Prostate gland (tissue), 2 donors: ENCODE measurements around the gene CCT6B.

ENCODE experiments used
- POLR2A ChIP-seq: fragments of 450-650 bp; IDR thresholded peaks from one replicate; pipeline ENCODE4 v1.6.1; 2016; ENCODE audit warnings: antibody characterized with exemption, mild to moderate bottlenecking
- TF ChIP-seq, protein P1 (sequence below), 4 experiments: fragments of 200-600 bp in 2 of 4; fragments of 450-650 bp in 2 of 4; sonication (generic) in 2 of 4; IDR thresholded peaks; 1 replicate in 3 of 4; 2 replicates in 1 of 4; pipeline ENCODE4 v1.5.1; 2016 to 2019; ENCODE audit warnings: antibody characterized with exemption in 4 of 4, mild to moderate bottlenecking in 2 of 4, moderate library complexity in 2 of 4

DNA sequence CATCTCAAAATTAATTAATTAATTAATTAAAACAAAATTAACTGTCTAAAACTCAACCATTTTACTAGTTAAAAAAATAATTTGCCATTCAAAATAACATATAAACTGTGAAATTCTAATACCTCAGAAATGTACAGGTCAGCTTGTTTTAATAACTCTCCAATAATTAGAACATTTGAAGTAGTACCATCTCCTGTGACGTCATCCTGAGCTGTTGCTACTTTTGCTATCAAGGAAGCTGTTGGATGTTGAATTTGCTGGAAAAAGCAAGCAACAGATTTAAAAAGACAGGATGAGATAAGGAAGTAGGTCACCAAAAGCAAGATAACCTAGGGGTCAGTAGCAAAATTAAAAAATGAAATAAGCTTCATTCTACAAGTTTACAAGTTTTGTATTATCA, 2.8 kb downstream of the CCT6B start:
- TF ChIP-seq, protein P1, sequence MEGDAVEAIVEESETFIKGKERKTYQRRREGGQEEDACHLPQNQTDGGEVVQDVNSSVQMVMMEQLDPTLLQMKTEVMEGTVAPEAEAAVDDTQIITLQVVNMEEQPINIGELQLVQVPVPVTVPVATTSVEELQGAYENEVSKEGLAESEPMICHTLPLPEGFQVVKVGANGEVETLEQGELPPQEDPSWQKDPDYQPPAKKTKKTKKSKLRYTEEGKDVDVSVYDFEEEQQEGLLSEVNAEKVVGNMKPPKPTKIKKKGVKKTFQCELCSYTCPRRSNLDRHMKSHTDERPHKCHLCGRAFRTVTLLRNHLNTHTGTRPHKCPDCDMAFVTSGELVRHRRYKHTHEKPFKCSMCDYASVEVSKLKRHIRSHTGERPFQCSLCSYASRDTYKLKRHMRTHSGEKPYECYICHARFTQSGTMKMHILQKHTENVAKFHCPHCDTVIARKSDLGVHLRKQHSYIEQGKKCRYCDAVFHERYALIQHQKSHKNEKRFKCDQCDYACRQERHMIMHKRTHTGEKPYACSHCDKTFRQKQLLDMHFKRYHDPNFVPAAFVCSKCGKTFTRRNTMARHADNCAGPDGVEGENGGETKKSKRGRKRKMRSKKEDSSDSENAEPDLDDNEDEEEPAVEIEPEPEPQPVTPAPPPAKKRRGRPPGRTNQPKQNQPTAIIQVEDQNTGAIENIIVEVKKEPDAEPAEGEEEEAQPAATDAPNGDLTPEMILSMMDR (IDR thresholded peaks at IDR 0.05) = no peak
- no peak for TF ChIP-seq POLR2A
